LNCaP clone FGC (cell line): ENCODE data around the gene PPP3CB.

Experiments used
- DNase-seq: peaks from one replicate; pipeline ENCODE4 v3.0.0-alpha.2; 2011; ENCODE audit warnings: low read depth
- H3K4me3 ChIP-seq: 2 replicates; pipeline ENCODE4 v1.5.1; 2011; ENCODE audit warnings: mild to moderate bottlenecking, low read depth, low read length, control low read depth
- TF ChIP-seq, protein P1 (sequence below): IDR thresholded peaks from 2 replicates; pipeline ENCODE4 v1.5.1; 2012; ENCODE audit warnings: mild to moderate bottlenecking; ENCODE audit not compliant: control insufficient read depth, insufficient read depth; ENCODE audit errors: extremely low read depth

PPP3CB gene

GRCh38 chr10:73465978-73466726 is 29.7 kb downstream of the PPP3CB start:
- no peak for DNase-seq
- TF ChIP-seq, protein P1, sequence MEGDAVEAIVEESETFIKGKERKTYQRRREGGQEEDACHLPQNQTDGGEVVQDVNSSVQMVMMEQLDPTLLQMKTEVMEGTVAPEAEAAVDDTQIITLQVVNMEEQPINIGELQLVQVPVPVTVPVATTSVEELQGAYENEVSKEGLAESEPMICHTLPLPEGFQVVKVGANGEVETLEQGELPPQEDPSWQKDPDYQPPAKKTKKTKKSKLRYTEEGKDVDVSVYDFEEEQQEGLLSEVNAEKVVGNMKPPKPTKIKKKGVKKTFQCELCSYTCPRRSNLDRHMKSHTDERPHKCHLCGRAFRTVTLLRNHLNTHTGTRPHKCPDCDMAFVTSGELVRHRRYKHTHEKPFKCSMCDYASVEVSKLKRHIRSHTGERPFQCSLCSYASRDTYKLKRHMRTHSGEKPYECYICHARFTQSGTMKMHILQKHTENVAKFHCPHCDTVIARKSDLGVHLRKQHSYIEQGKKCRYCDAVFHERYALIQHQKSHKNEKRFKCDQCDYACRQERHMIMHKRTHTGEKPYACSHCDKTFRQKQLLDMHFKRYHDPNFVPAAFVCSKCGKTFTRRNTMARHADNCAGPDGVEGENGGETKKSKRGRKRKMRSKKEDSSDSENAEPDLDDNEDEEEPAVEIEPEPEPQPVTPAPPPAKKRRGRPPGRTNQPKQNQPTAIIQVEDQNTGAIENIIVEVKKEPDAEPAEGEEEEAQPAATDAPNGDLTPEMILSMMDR: no peak
- no peak overlapping the region for H3K4me3 ChIP-seq

GRCh38 chr10:73460897-73461296 is 34.9 kb downstream of the PPP3CB start:
- H3K4me3 ChIP-seq: no peak overlapping the region
- TF ChIP-seq, protein P1: no peak
- DNase-seq: no peak

DNA sequence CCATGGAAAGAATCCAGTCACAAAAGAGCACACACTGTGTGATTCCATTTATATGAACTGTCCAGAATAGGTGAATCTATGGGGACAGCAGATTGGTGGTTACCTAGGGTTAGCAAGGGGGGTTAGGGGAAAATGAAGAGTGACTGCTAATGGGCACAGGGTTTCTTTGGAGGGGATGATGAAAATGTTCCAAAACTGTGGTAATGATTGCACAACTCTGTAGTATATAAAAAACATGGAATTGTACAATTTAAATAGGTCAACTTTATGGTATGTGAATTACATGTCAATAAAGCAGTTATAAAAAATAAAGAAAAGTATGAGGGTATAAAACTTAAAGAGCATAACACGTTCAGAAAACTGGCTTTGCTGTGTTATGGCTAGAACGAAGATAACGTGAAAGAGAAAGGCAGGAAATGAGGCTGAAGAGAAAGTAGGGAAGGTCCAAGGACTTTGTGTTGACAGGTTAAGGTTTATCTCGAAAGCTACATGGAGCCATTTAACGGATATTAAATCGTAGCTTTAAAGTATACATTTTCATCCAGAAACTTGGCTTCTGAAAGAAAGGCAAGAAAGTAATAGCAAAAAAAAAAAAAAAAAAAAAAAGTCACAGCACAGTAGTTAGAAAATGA is 36.0 kb downstream of the PPP3CB start:
- TF ChIP-seq, protein P1: no peak
- H3K4me3 ChIP-seq: no peak overlapping the region

GRCh38 chr10:73456187-73456890 is 39.5 kb downstream of the PPP3CB start:
- no peak for DNase-seq
- TF ChIP-seq, protein P1: no peak
- no peak overlapping the region for H3K4me3 ChIP-seq

More for the DNA sequence above, 36.0 kb downstream of the PPP3CB start:
- no peak for DNase-seq

DNA sequence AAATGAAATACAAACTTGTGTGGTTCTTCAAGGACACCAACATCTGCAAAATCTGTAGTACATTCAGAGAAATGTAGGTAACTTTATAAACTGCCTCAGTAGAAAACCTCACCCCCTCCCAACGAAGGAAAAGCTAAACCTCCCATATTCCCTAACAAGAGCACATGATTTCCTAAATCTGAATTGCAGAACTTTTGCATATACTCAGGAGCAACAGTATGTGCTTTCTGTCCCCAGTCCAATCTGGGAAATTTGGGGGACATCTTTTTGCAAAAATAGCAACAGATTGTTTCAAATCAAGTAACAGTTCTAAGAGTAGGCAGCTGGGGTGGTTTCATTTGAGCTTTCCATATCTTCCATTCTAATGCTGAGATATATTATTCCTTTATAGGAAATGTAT is 46.7 kb downstream of the PPP3CB start:
- H3K4me3 ChIP-seq: no peak overlapping the region
- DNase-seq: no peak
- TF ChIP-seq, protein P1: no peak

GRCh38 chr10:73448384-73448783 is 47.4 kb downstream of the PPP3CB start:
- no peak overlapping the region for H3K4me3 ChIP-seq
- no peak for DNase-seq
- TF ChIP-seq, protein P1: no peak
